ENCODE data around the gene HLA-B.
A peak's percentile ranks its signal among the peaks of the same experiment; 100 is the strongest.
"Not testable (repeated sequence)": the region's sequence is repeated elsewhere in the genome, so short reads cannot be mapped to it uniquely, and the experiment has no call there.

Gene HLA-B

GRCh38 chr6:31381666-31382065, 24.7 kb upstream of the HLA-B start:
- H3K27ac ChIP-seq, result no peak overlapping the region
- TF ChIP-seq CTCF (IDR thresholded peaks at IDR 0.05), result no peak
- no peak for TF ChIP-seq ZFX (IDR thresholded peaks at IDR 0.05; ENCODE audit: borderline replicate concordance)

DNA sequence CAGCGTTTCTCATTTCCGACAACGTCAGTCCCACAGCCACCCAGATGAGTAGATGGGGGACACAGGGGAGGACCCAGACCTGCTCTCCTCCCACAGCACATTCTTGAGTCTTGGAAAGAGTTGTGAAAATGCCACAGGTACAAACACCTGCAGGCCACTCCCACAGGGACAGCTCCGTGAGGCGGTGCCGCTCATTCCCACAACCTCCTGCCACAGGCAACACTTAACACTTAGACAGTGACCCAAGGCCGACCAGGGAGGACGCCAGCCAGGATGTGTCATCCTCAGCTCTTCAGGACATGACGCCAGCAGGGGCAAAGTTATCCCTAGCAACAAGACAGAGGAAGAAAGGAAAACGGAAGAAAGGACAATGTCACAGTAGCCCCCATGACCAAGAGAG, 22.9 kb upstream of the HLA-B start:
- H3K27ac ChIP-seq, result no peak overlapping the region
- TF ChIP-seq ZFX (IDR thresholded peaks at IDR 0.05; ENCODE audit: borderline replicate concordance), result no peak
- TF ChIP-seq CTCF (IDR thresholded peaks at IDR 0.05), result no peak

DNA sequence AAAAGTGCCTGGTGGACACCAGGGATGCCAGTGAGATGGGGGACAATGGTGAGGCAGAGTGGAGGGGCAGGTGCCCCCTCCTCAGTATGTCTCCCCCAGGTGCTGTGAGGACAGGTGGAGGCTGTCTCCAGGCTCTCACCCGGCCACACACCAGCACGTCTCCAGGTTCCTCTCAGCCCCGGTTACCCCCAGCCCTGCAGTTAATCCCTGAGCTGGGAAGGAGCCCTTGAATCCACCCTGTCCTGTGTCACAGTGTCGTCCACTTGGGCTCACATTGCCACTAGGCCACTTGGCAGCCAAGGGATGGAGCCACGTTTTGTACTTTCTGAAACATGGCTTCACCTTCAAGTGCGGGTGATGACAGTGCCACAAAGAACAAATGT, 21.7 kb upstream of the HLA-B start:
- H3K27ac ChIP-seq, result no peak overlapping the region
- TF ChIP-seq ZFX (IDR thresholded peaks at IDR 0.05; ENCODE audit: borderline replicate concordance) (no peak), CTCF (IDR thresholded peaks at IDR 0.05) (no peak)

- H3K27ac ChIP-seq, result no peak overlapping the region
- TF ChIP-seq CTCF (IDR thresholded peaks at IDR 0.05), result no peak
- TF ChIP-seq ZFX (IDR thresholded peaks at IDR 0.05; ENCODE audit: borderline replicate concordance), result no peak
Measured at GRCh38 chr6:31378062-31378720, 21.2 kb upstream of the HLA-B start.

DNA sequence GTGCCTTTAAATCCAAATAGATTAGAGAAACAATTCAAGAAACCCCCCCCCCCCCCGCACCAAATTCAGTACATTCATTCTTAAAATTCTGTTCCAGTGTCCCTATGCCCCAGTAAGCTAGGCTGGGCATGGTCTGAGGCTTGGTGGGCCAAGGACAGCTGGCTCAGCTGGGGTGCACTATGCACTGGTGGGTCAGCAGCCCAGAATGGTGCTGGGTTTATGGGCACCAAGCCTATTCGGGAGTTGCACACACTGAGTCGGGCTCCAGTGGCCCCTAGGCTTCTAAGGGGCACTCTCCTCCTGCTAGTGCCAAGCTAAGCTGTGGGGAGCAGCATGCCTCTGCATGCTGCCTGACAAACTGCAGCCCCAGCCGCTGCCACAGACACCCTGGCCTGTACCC, 20.1 kb upstream of the HLA-B start:
- no peak for TF ChIP-seq CTCF (IDR thresholded peaks at IDR 0.05)
- no peak for TF ChIP-seq ZFX (IDR thresholded peaks at IDR 0.05; ENCODE audit: borderline replicate concordance)
- no peak overlapping the region for H3K27ac ChIP-seq

DNA sequence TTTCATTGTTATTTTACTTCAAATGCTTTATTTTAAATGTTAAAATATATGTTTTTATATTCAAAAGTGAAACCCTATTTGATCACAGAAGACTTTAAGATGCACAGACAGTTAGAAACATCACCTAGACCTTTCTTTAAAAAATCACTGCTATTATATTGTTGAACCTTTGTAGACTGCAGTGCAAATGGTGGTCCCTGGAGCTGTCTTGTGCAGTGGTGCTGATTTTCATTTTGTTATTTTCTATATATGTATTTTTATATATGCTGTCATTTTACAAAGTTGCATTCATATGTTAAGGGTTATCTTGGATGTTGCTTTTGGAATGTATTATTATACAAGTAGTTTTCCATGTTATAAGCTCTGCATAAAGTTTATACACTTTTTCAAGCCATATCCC, 18.7 kb upstream of the HLA-B start:
- no peak overlapping the region for H3K27ac ChIP-seq
- TF ChIP-seq ZFX (IDR thresholded peaks at IDR 0.05; ENCODE audit: borderline replicate concordance) (no peak), CTCF (IDR thresholded peaks at IDR 0.05) (no peak)

- not testable (repeated sequence) for H3K27ac ChIP-seq
- peak; percentile 66 for TF ChIP-seq CTCF (IDR thresholded peaks at IDR 0.05)
Measured at GRCh38 chr6:31374118-31374517, 17.1 kb upstream of the HLA-B start.

Measured in 22Rv1 (cell line).